IMR-90 (cell line): ENCODE data around the gene USH2A. TPM values are rescaled to one million over a fixed set of nuclear protein-coding genes. Genes with fewer than 3 reads are reported as not detected.

Experiments used
- ATAC-seq: fragments of 200-7000 bp; cut with Tn5 transposase; 2 replicates; pipeline ENCODE4 v1.9.1; 2020; ENCODE audit warnings: low read depth, mild to moderate bottlenecking, moderate library complexity
- BruUV-seq: library from RNA; stranded (reverse); fragments of 400-500 nt; replicated peaks from 2 replicates; lab custom pipeline; 2021; lab: Mats Ljungman, UMichigan
- CTCF ChIA-PET: fragments of 300-600 bp; formaldehyde crosslinking; extraction: SDS; loops from one replicate; lab custom pipeline; 2021; ENCODE audit warnings: antibody characterized with exemption; lab: Yijun Ruan, JAX
- POLR2A ChIA-PET: fragments of 300-600 bp; sonication (Branson Sonifier 250); formaldehyde crosslinking; loops from one replicate; lab custom pipeline; 2022; ENCODE audit warnings: antibody characterized with exemption; ENCODE audit not compliant: unreplicated experiment; lab: Charles Lee
- DNase-seq: peaks from one replicate; pipeline ENCODE4 v3.0.0; 2013
- H2AFZ ChIP-seq: replicated peaks from 2 replicates; pipeline ENCODE3; 2013; ENCODE audit warnings: low read length, mild to moderate bottlenecking; ENCODE audit not compliant: poor library complexity
- H2AK5ac ChIP-seq: 2 replicates; pipeline ENCODE4 v1.6.1; 2013; ENCODE audit warnings: low read depth, low read length, inconsistent platforms
- H2AK9ac ChIP-seq: replicated peaks from 2 replicates; pipeline ENCODE3; 2013; ENCODE audit warnings: mild to moderate bottlenecking, low read depth, low read length, moderate library complexity; ENCODE audit not compliant: poor library complexity
- H2BK120ac ChIP-seq: 2 replicates; pipeline ENCODE4 v1.6.1; 2013; ENCODE audit warnings: low read depth, low read length, inconsistent platforms
- H2BK15ac ChIP-seq: 3 replicates; pipeline ENCODE4 v1.6.1; 2013; ENCODE audit warnings: low read depth, low read length, inconsistent platforms
- H2BK20ac ChIP-seq: 2 replicates; pipeline ENCODE4 v1.6.1; 2013; ENCODE audit warnings: low read depth, mild to moderate bottlenecking, inconsistent platforms, low read length, moderate library complexity
- H2BK5ac ChIP-seq: 2 replicates; pipeline ENCODE4 v1.6.1; 2013; ENCODE audit warnings: mild to moderate bottlenecking, low read depth, low read length, inconsistent platforms; ENCODE audit not compliant: poor library complexity, severe bottlenecking
- H3K14ac ChIP-seq: replicated peaks from 2 replicates; pipeline ENCODE4 v1.6.1; 2013; ENCODE audit warnings: low read depth, low read length, inconsistent platforms
- H3K18ac ChIP-seq: 2 replicates; pipeline ENCODE4 v1.6.1; 2013; ENCODE audit warnings: low read depth, low read length, control low read depth
- H3K23ac ChIP-seq: 2 replicates; pipeline ENCODE4 v1.6.1; 2013; ENCODE audit warnings: low read depth, low read length, inconsistent platforms
- H3K27ac ChIP-seq: 2 replicates; pipeline ENCODE4 v1.5.1; 2013; ENCODE audit warnings: mild to moderate bottlenecking, control low read depth, low read length; ENCODE audit not compliant: insufficient read depth
- H3K27me3 ChIP-seq: 2 replicates; pipeline ENCODE4 v1.6.1; 2013; ENCODE audit warnings: low read length; ENCODE audit not compliant: control insufficient read depth, insufficient read depth
- H3K36me3 ChIP-seq: 2 replicates; pipeline ENCODE4 v1.6.1; 2013; ENCODE audit warnings: low read length, mixed read lengths; ENCODE audit not compliant: control insufficient read depth, insufficient read depth
- H3K4ac ChIP-seq: 2 replicates; pipeline ENCODE4 v1.6.1; 2013; ENCODE audit warnings: low read depth, low read length, inconsistent platforms
- H3K4me1 ChIP-seq: 2 replicates; pipeline ENCODE4 v1.6.1; 2013; ENCODE audit warnings: low read length, mixed read lengths; ENCODE audit not compliant: control insufficient read depth, insufficient read depth
- H3K4me2 ChIP-seq: 2 replicates; pipeline ENCODE4 v1.6.1; 2013; ENCODE audit warnings: low read depth, mild to moderate bottlenecking, control low read depth, low read length, moderate library complexity
- H3K4me3 ChIP-seq: 2 replicates; pipeline ENCODE4 v1.5.1; 2013; ENCODE audit warnings: low read depth, mild to moderate bottlenecking, control low read depth, low read length, moderate library complexity; ENCODE audit not compliant: insufficient read depth
- H3K56ac ChIP-seq: 2 replicates; pipeline ENCODE4 v1.6.1; 2013; ENCODE audit warnings: low read length, inconsistent platforms; ENCODE audit not compliant: insufficient read depth; ENCODE audit errors: extremely low read depth
- H3K79me1 ChIP-seq, 2 experiments: 2 replicates each; pipeline ENCODE4 v1.6.1; 2013; ENCODE audit warnings: low read length in 2 of 2, inconsistent platforms in 1 of 2, low read depth in 1 of 2
- H3K9ac ChIP-seq: 2 replicates; pipeline ENCODE4 v1.6.1; 2013; ENCODE audit warnings: low read depth, low read length, control low read depth
- H3K9me1 ChIP-seq: 2 replicates; pipeline ENCODE4 v1.6.1; 2013; ENCODE audit warnings: low read length, inconsistent platforms; ENCODE audit not compliant: insufficient read depth
- H3K9me3 ChIP-seq: 2 replicates; pipeline ENCODE4 v1.6.1; 2013; ENCODE audit warnings: low read length; ENCODE audit not compliant: control insufficient read depth, insufficient read depth
- H4K20me1 ChIP-seq: 2 replicates; pipeline ENCODE4 v1.6.1; 2013; ENCODE audit warnings: low read length, inconsistent platforms; ENCODE audit not compliant: insufficient read depth
- H4K5ac ChIP-seq: 2 replicates; pipeline ENCODE4 v1.6.1; 2013; ENCODE audit warnings: mild to moderate bottlenecking, low read depth, low read length, control low read depth
- H4K8ac ChIP-seq, 2 experiments: 2 replicates each; pipeline ENCODE4 v1.6.1; 2013; ENCODE audit warnings: low read depth in 2 of 2, low read length in 2 of 2, control low read depth in 1 of 2, inconsistent platforms in 1 of 2
- H4K91ac ChIP-seq: 2 replicates; pipeline ENCODE4 v1.6.1; 2013; ENCODE audit warnings: low read depth, low read length, inconsistent platforms; ENCODE audit not compliant: insufficient read depth
- BHLHE40 ChIP-seq: fragments of 150-350 bp; IDR thresholded peaks from 2 replicates; pipeline ENCODE4 v1.6.1; 2016; ENCODE audit warnings: mild to moderate bottlenecking, low read depth, low read length
- CEBPB ChIP-seq: IDR thresholded peaks from 2 replicates; pipeline ENCODE4 v1.6.1; 2012; ENCODE audit warnings: low read depth, low read length, improper control_type of control experiment
- CHD1 ChIP-seq: IDR thresholded peaks from 2 replicates; pipeline ENCODE4 v1.6.1; 2012; ENCODE audit warnings: low read depth, low read length, improper control_type of control experiment
- CTCF ChIP-seq: conservative IDR thresholded peaks from 2 replicates; pipeline ENCODE4 v1.5.1; 2012; ENCODE audit warnings: mild to moderate bottlenecking, low read depth, low read length, improper control_type of control experiment
- ELK1 ChIP-seq: fragments of 150-350 bp; IDR thresholded peaks from 2 replicates; pipeline ENCODE4 v1.6.1; 2016; ENCODE audit warnings: low read depth, mild to moderate bottlenecking, low read length, moderate library complexity, borderline replicate concordance
- FOS ChIP-seq: fragments of 150-350 bp; IDR thresholded peaks from 2 replicates; pipeline ENCODE4 v1.6.1; 2016; ENCODE audit warnings: low read depth, low read length
- MAFK ChIP-seq: IDR thresholded peaks from 2 replicates; pipeline ENCODE4 v1.6.1; 2012; ENCODE audit warnings: low read depth, low read length, improper control_type of control experiment
- MAZ ChIP-seq: IDR thresholded peaks from 2 replicates; pipeline ENCODE4 v1.6.1; 2012; ENCODE audit warnings: low read depth, mild to moderate bottlenecking, low read length, improper control_type of control experiment, moderate library complexity, borderline replicate concordance
- MXI1 ChIP-seq: IDR thresholded peaks from 2 replicates; pipeline ENCODE4 v1.6.1; 2012; ENCODE audit warnings: low read depth, mild to moderate bottlenecking, low read length, moderate library complexity, borderline replicate concordance
- NFE2L2 ChIP-seq: fragments of 150-350 bp; IDR thresholded peaks from 2 replicates; pipeline ENCODE4 v1.6.1; 2016; ENCODE audit warnings: low read depth, mild to moderate bottlenecking, low read length
- POLR2A ChIP-seq: IDR thresholded peaks from 2 replicates; pipeline ENCODE4 v1.6.1; 2012; ENCODE audit warnings: mild to moderate bottlenecking, low read depth, low read length
- RAD21 ChIP-seq: IDR thresholded peaks from 2 replicates; pipeline ENCODE4 v1.6.1; 2012; ENCODE audit warnings: low read length, improper control_type of control experiment
- RCOR1 ChIP-seq: IDR thresholded peaks from 2 replicates; pipeline ENCODE4 v1.6.1; 2012; ENCODE audit warnings: mild to moderate bottlenecking, low read length, improper control_type of control experiment; ENCODE audit not compliant: insufficient replicate concordance
- RFX5 ChIP-seq: IDR thresholded peaks from 2 replicates; pipeline ENCODE4 v1.8.0; 2012; ENCODE audit warnings: low read depth, mild to moderate bottlenecking, low read length, moderate library complexity
- SMC3 ChIP-seq: fragments of 150-350 bp; IDR thresholded peaks from 2 replicates; pipeline ENCODE4 v1.6.1; 2016; ENCODE audit warnings: low read depth, mild to moderate bottlenecking, antibody characterized with exemption, low read length, moderate library complexity
- USF2 ChIP-seq: fragments of 150-350 bp; IDR thresholded peaks from 2 replicates; pipeline ENCODE4 v1.6.1; 2017; ENCODE audit warnings: mild to moderate bottlenecking, antibody characterized with exemption, low read length, low read depth
- WGBS, 2 experiments: methylation state at CpG; one replicate each; pipeline versions ENCODE4 v1.1.5 to v1.1.7; 2013; ENCODE audit warnings: missing lambda C conversion rate in 2 of 2; ENCODE audit not compliant: insufficient read length in 1 of 2; ENCODE audit errors: extremely low coverage in 2 of 2; 5-methylcytosine and 5-hydroxymethylcytosine counted together
- dilution Hi-C: fragments of 300-500 bp; cut with HindIII; formaldehyde crosslinking; loops from one replicate; pipeline ENCODE4 v1.14.3; 2018; ENCODE audit warnings: low sequenced_read_pairs; ENCODE audit not compliant: unreplicated experiment
- in situ Hi-C: fragments of 300-500 bp; cut with MboI; formaldehyde crosslinking; loops from 3 replicates; pipeline ENCODE4 v1.14.3; 2019; ENCODE audit warnings: low sequenced_read_pairs, inconsistent platforms, mixed read lengths
- intact Hi-C: fragments of 100-400 bp; cut with micrococcal nuclease; formaldehyde crosslinking; loops from 2 replicates; pipeline ENCODE4 v1.10.0; 2022
- polyA plus RNA-seq, 3 experiments: library from polyadenylated mRNA; depleted of rRNA; stranded (reverse); fragments of >200 nt; gene quantifications; 2 replicates each; pipeline ENCODE4 v1.2.3, GENCODE V29; 2012; ENCODE audit warnings: low replicate concordance in 1 of 3
- total RNA-seq: library from RNA; depleted of rRNA; stranded (reverse); fragments of >200 nt; gene quantifications from 2 replicates; pipeline ENCODE4 v1.2.3, GENCODE V29; 2012

Gene USH2A
- total and polyA plus RNA-seq, 2 of the 4 experiments (the other 2 are of a cell fraction): under 0.01 to 0.02 TPM

- H3K9me3 ChIP-seq: no peaks in the 10 kb centered on the region
- TF ChIP-seq FOS (no peak), BHLHE40 (no peak), RCOR1 (no peak), USF2 (no peak), CEBPB (no peak), RFX5 (no peak), NFE2L2 (no peak), SMC3 (no peak), CHD1 (no peak), MXI1 (no peak), MAZ (no peak), POLR2A (no peak), MAFK (no peak), RAD21 (no peak), ELK1 (no peak), CTCF (no peak)
- no peaks in the 10 kb centered on the region for H3K4me1 ChIP-seq
- no peak overlapping the region for H4K5ac ChIP-seq
- intact Hi-C loops: no loop called here
- H3K4me3 ChIP-seq: no peak overlapping the region
- no peaks in the 10 kb centered on the region for H4K20me1 ChIP-seq
- no peak overlapping the region for H3K9ac ChIP-seq
- no peak overlapping the region for H3K18ac ChIP-seq
- no peak overlapping the region for H2BK15ac ChIP-seq
- no peak overlapping the region for H2BK20ac ChIP-seq
- H3K4me2 ChIP-seq: no peak overlapping the region
- H3K36me3 ChIP-seq: no peaks in the 10 kb centered on the region
- ATAC-seq (no peak), DNase-seq (no peak)
- no peak overlapping the region for H4K8ac ChIP-seq
- no peak overlapping the region for H2BK5ac ChIP-seq
- no peaks in the 10 kb centered on the region for H3K9me1 ChIP-seq
- POLR2A ChIA-PET: no interaction called here
- dilution Hi-C loops: no loop called here
- H2AK9ac ChIP-seq: no peak overlapping the region
- CTCF ChIA-PET: no interaction called here
- BruUV-seq: no TSS peak
- no peak overlapping the region for H2BK120ac ChIP-seq
- H2AFZ ChIP-seq: no peak overlapping the region
- no peak overlapping the region for H3K23ac ChIP-seq
- H3K4ac ChIP-seq: no peak overlapping the region
- no CpG with 5 or more reads among the region's 5 CpGs for WGBS, 2 experiments
- no peak overlapping the region for H4K91ac ChIP-seq
- no peak overlapping the region for H3K56ac ChIP-seq
- no peaks in the 10 kb centered on the region for H3K79me1 ChIP-seq
- H3K14ac ChIP-seq: no peak overlapping the region
- H2AK5ac ChIP-seq: no peak overlapping the region
- in situ Hi-C loops: no loop called here
- no peaks in the 10 kb centered on the region for H3K27me3 ChIP-seq
- no peak overlapping the region for H3K27ac ChIP-seq
These were observed 14.4 kb upstream of the USH2A start for GRCh38 chr1:216437603-216438002.
